H1 (cell line): ENCODE measurements around the gene IL13. TPM values are rescaled to one million over a fixed set of nuclear protein-coding genes. Genes with fewer than 3 reads are reported as not detected.

Source experiments
- ASH2L ChIP-seq: fragments of 200-600, 300-600 bp; sonication (generic); IDR thresholded peaks from one replicate; pipeline ENCODE4 v1.7.1; 2017; ENCODE audit warnings: low read length
- KDM1A ChIP-seq: fragments of 200-600, 300-600 bp; sonication (generic); IDR thresholded peaks from 2 replicates; pipeline ENCODE4 v1.7.1; 2016; ENCODE audit warnings: mild to moderate bottlenecking, low read length, borderline replicate concordance
- SP2 ChIP-seq: IDR thresholded peaks from 2 replicates; pipeline ENCODE4 v1.6.1; 2012; ENCODE audit warnings: mild to moderate bottlenecking, low read length, inconsistent platforms
- polyA plus RNA-seq, 7 experiments: library from polyadenylated mRNA; depleted of rRNA in 3 of 7; stranded (reverse) in 5 of 7; unstranded in 2 of 7; fragments of >200 nt in 5 of 7; fragments of 200-250 nt in 2 of 7; gene quantifications; 1 replicate in 5 of 7; 2 replicates in 1 of 7; 4 replicates in 1 of 7; pipeline versions ENCODE4 v1.2.1 to v1.2.3, GENCODE V29; 2011 to 2013; ENCODE audit warnings: missing spikeins in 2 of 7, mixed read lengths in 2 of 7
- total RNA-seq: library from RNA; stranded (reverse); fragmentation: NEBNext Ultra II Directional; extraction: Animal tissue kit (Norgen Biotek cat#: 25700); gene quantifications from 2 replicates; pipeline ENCODE4 v1.2.1, GENCODE V29; 2021

The IL13 gene
- total and polyA plus RNA-seq, 2 of the 8 experiments (the other 6 are each of a cell fraction or from before 2014, with no cell fraction given), result not detected

DNA sequence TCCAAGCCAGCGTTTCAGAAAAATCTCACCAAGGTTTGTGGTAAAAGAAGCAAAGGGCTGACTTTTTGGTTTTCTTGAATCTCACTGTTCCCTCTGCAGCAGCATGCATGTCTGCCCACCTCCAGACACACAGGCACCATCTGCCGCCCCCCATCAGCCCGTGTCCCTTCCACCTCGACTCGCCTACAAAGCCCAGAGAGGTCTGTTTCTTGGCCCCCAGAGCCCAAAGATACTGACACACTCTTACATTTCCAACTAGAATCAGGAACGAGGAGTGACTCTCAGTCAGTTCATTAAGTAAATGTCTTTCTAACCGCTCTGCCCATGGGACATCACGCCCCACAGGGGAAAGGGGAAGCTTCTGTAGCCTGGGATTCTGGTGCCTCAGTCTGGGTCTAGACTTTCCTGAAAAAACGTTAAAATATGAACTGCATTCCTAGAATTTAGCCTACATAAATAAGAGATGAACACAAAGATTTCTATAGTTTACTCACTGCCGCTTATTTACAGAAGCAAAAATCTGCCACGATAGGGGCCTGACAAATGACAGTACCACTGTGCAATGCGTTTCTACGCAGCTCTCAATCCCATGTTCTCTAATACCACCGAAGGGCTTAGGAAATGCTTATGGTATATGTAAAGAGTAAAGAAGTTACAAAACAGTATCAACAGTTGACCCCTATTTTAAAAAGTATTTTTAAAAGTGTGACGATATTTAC lies 19.9 kb downstream of the IL13 start (continued):
- TF ChIP-seq ASH2L, result no peak
- no peak for TF ChIP-seq SP2
- TF ChIP-seq KDM1A, result no peak
